RWPE2 (cell line): Measurements from ENCODE around the gene TRAIP.

Experiments used
- ATAC-seq: fragments of 200-7000 bp; cut with Tn5 transposase; 3 replicates; pipeline ENCODE4 v1.9.1; 2021; ENCODE audit warnings: low read depth
- DNase-seq: peaks from one replicate; pipeline ENCODE4 v3.0.0-alpha.2; 2020; ENCODE audit warnings: low spot score
- H3K27ac ChIP-seq: fragments of 450-650 bp; 2 replicates; pipeline ENCODE4 v1.5.1; 2017; ENCODE audit warnings: mild to moderate bottlenecking; ENCODE audit not compliant: poor library complexity, severe bottlenecking
- H3K27me3 ChIP-seq: fragments of 250-450 bp; sonication (Bioruptor Pico); 2 replicates; pipeline ENCODE4 v1.5.1; 2021; ENCODE audit warnings: mild to moderate bottlenecking, moderate library complexity; ENCODE audit not compliant: insufficient read depth, poor library complexity, severe bottlenecking
- H3K36me3 ChIP-seq: fragments of 250-450 bp; sonication (Bioruptor Pico); 2 replicates; pipeline ENCODE4 v1.5.1; 2020; ENCODE audit warnings: low read depth, mild to moderate bottlenecking, moderate library complexity
- H3K4me1 ChIP-seq: fragments of 250-450 bp; sonication (Bioruptor Pico); 2 replicates; pipeline ENCODE4 v1.5.1; 2021; ENCODE audit warnings: mild to moderate bottlenecking, moderate library complexity; ENCODE audit not compliant: insufficient read depth, poor library complexity, severe bottlenecking
- H3K4me3 ChIP-seq: fragments of 250-450 bp; sonication (Bioruptor Pico); 2 replicates; pipeline ENCODE4 v1.5.1; 2021; ENCODE audit warnings: mild to moderate bottlenecking, moderate library complexity; ENCODE audit not compliant: severe bottlenecking
- H3K9me3 ChIP-seq: fragments of 250-450 bp; sonication (Bioruptor Pico); 2 replicates; pipeline ENCODE4 v1.5.1; 2021; ENCODE audit warnings: mild to moderate bottlenecking, moderate library complexity; ENCODE audit not compliant: severe bottlenecking
- CTCF ChIP-seq: fragments of 450-650 bp; IDR thresholded peaks from one replicate; pipeline ENCODE4 v1.5.1; 2017; ENCODE audit warnings: mild to moderate bottlenecking, moderate library complexity; ENCODE audit not compliant: poor library complexity, severe bottlenecking

TRAIP gene

GRCh38 chr3:49868862-49869466 is 12.6 kb upstream of the TRAIP start:
- H3K4me3 ChIP-seq = no peak overlapping the region
- H3K36me3 ChIP-seq = no peaks in the 10 kb centered on the region
- H3K27ac ChIP-seq = no peak overlapping the region
- H3K4me1 ChIP-seq = no peaks in the 10 kb centered on the region
- no peak for TF ChIP-seq CTCF
- peaks cover 36% of the 10 kb centered on the region for H3K27me3 ChIP-seq
- ATAC-seq (no peak), DNase-seq (no peak)
- no peaks in the 10 kb centered on the region for H3K9me3 ChIP-seq

GRCh38 chr3:49867871-49868321 is 11.5 kb upstream of the TRAIP start:
- H3K27ac ChIP-seq = no peak overlapping the region
- no peak overlapping the region for H3K4me3 ChIP-seq
- no peak for TF ChIP-seq CTCF
- H3K4me1 ChIP-seq = no peaks in the 10 kb centered on the region
- peaks cover 37% of the 10 kb centered on the region for H3K27me3 ChIP-seq
- H3K9me3 ChIP-seq = no peaks in the 10 kb centered on the region
- H3K36me3 ChIP-seq = no peaks in the 10 kb centered on the region
- no peak for DNase-seq
- ATAC-seq = peak; percentile 46; the same call in 1 of the 3 replicates

- Histone ChIP-seq H3K36me3 (no peaks in the 10 kb centered on the region), H3K27ac (no peak overlapping the region), H3K4me1 (no peaks in the 10 kb centered on the region), H3K27me3 (peaks cover 37% of the 10 kb centered on the region), H3K4me3 (no peak overlapping the region), H3K9me3 (no peaks in the 10 kb centered on the region)
- no peak for TF ChIP-seq CTCF
- ATAC-seq (no peak), DNase-seq (no peak)
Measured at GRCh38 chr3:49867400-49867799, 11.0 kb upstream of the TRAIP start.

GRCh38 chr3:49865198-49865784 is 8.9 kb upstream of the TRAIP start:
- Histone ChIP-seq H3K36me3 (no peaks in the 10 kb centered on the region), H3K27me3 (peaks cover 34% of the 10 kb centered on the region), H3K4me1 (no peaks in the 10 kb centered on the region), H3K4me3 (no peak overlapping the region), H3K9me3 (no peaks in the 10 kb centered on the region), H3K27ac (no peak overlapping the region)
- ATAC-seq (no peak), DNase-seq (no peak)
- TF ChIP-seq CTCF = no peak

GRCh38 chr3:49864505-49864904 is 8.1 kb upstream of the TRAIP start:
- Histone ChIP-seq H3K27ac (no peak overlapping the region), H3K9me3 (no peaks in the 10 kb centered on the region), H3K4me1 (no peaks in the 10 kb centered on the region), H3K27me3 (peaks cover 27% of the 10 kb centered on the region), H3K4me3 (no peak overlapping the region), H3K36me3 (no peaks in the 10 kb centered on the region)
- DNase-seq (no peak), ATAC-seq (no peak)
- TF ChIP-seq CTCF = no peak
